Measurements from ENCODE around the gene ANAPC7. TPM values are rescaled to one million over a fixed set of nuclear protein-coding genes. Genes with fewer than 3 reads are reported as not detected.
A peak's percentile ranks its signal among the peaks of the same experiment; 100 is the strongest.

ANAPC7 gene
- total and polyA plus RNA-seq, 2 of the 13 experiments (the other 11 are each of a cell fraction or from before 2014, with no cell fraction given) = 40.0 to 69.1 TPM

GRCh38 chr12:110403146-110403975, at the start of gene ANAPC7 (continued):
- TF ChIP-seq ZNF251 (CRISPR knock-in tag; IDR thresholded peaks at IDR 0.05) = no peak; the same call in 1 of the 2 replicates
- no peak for TF ChIP-seq ZNF572 (CRISPR knock-in tag; IDR thresholded peaks at IDR 0.05)
- TF ChIP-seq TCF12 (IDR thresholded peaks at IDR 0.05) = no peak
- no peak for TF ChIP-seq TCF12 (CRISPR knock-in tag; IDR thresholded peaks at IDR 0.05)
- no peak for TF ChIP-seq HMG20B (CRISPR knock-in tag; conservative IDR thresholded peaks at IDR 0.05)
- TF ChIP-seq EEA1 (CRISPR knock-in tag; IDR thresholded peaks at IDR 0.05; ENCODE audit: borderline replicate concordance) = peak; percentile 14; the same call in 1 of the 2 replicates
- TF ChIP-seq NFIB (CRISPR knock-in tag; IDR thresholded peaks at IDR 0.05; ENCODE audit: borderline replicate concordance) = no peak
- TF ChIP-seq ZNF547 (CRISPR knock-in tag; IDR thresholded peaks at IDR 0.05) = no peak; the same call in none of the 2 replicates
- no peak; the same call in 1 of the 2 replicates for TF ChIP-seq STAT5B (CRISPR knock-in tag; IDR thresholded peaks at IDR 0.05)
- TF ChIP-seq LCORL (IDR thresholded peaks at IDR 0.05) = no peak
- no peak for TF ChIP-seq LCORL (CRISPR knock-in tag; IDR thresholded peaks at IDR 0.05)
- TF ChIP-seq TERF1 (CRISPR knock-in tag; IDR thresholded peaks at IDR 0.05) = no peak
- no peak for TF ChIP-seq ZMYM3 (CRISPR knock-in tag; IDR thresholded peaks at IDR 0.05)
- TF ChIP-seq, protein P1, sequence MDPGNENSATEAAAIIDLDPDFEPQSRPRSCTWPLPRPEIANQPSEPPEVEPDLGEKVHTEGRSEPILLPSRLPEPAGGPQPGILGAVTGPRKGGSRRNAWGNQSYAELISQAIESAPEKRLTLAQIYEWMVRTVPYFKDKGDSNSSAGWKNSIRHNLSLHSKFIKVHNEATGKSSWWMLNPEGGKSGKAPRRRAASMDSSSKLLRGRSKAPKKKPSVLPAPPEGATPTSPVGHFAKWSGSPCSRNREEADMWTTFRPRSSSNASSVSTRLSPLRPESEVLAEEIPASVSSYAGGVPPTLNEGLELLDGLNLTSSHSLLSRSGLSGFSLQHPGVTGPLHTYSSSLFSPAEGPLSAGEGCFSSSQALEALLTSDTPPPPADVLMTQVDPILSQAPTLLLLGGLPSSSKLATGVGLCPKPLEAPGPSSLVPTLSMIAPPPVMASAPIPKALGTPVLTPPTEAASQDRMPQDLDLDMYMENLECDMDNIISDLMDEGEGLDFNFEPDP (CRISPR knock-in tag; conservative IDR thresholded peaks at IDR 0.05) = 0 out of 2 replicates have a peak, but pooled peaks have one; percentile 52
- no peak for TF ChIP-seq TSC22D2 (CRISPR knock-in tag; IDR thresholded peaks at IDR 0.05; ENCODE audit: borderline replicate concordance)
- TF ChIP-seq ZBTB37 (CRISPR knock-in tag; IDR thresholded peaks at IDR 0.05) = no peak
- TF ChIP-seq GMEB1 (CRISPR knock-in tag; IDR thresholded peaks at IDR 0.05; ENCODE audit: borderline replicate concordance) = no peak
- peak; percentile 23; the same call in 1 of the 2 replicates for TF ChIP-seq FOXA3 (CRISPR knock-in tag; IDR thresholded peaks at IDR 0.05)
- no peak for TF ChIP-seq MATR3 (CRISPR knock-in tag; IDR thresholded peaks at IDR 0.05)
- no peak for TF ChIP-seq GMEB2 (CRISPR knock-in tag; IDR thresholded peaks at IDR 0.05; ENCODE audit: low read depth)
- TF ChIP-seq, protein P2, sequence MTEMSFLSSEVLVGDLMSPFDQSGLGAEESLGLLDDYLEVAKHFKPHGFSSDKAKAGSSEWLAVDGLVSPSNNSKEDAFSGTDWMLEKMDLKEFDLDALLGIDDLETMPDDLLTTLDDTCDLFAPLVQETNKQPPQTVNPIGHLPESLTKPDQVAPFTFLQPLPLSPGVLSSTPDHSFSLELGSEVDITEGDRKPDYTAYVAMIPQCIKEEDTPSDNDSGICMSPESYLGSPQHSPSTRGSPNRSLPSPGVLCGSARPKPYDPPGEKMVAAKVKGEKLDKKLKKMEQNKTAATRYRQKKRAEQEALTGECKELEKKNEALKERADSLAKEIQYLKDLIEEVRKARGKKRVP (CRISPR knock-in tag; IDR thresholded peaks at IDR 0.05) = no peak
- no peak; the same call in 1 of the 2 replicates for TF ChIP-seq SIX4 (CRISPR knock-in tag; IDR thresholded peaks at IDR 0.05)

Measured in HepG2 (cell line).